GM18519 (cell line): Measurements from ENCODE around the gene RBL2.
"Not testable (repeated sequence)": the region's sequence is repeated elsewhere in the genome, so short reads cannot be mapped to it uniquely, and the experiment has no call there.

Experiments used
- ATAC-seq: cut with Tn5 transposase; IDR thresholded peaks from one replicate; pipeline ENCODE4 v1.9.1; 2021; ENCODE audit warnings: mild to moderate bottlenecking, moderate library complexity; ENCODE audit not compliant: unreplicated experiment, low FRiP score

RBL2 gene

GRCh38 chr16:53503991-53504663, 69.9 kb downstream of the RBL2 start:
- no peak for ATAC-seq

- ATAC-seq: no peak
These were observed 70.4 kb downstream of the RBL2 start for GRCh38 chr16:53504665-53505064.

- ATAC-seq: no peak
These were observed 72.0 kb downstream of the RBL2 start for GRCh38 chr16:53506254-53506653.

DNA sequence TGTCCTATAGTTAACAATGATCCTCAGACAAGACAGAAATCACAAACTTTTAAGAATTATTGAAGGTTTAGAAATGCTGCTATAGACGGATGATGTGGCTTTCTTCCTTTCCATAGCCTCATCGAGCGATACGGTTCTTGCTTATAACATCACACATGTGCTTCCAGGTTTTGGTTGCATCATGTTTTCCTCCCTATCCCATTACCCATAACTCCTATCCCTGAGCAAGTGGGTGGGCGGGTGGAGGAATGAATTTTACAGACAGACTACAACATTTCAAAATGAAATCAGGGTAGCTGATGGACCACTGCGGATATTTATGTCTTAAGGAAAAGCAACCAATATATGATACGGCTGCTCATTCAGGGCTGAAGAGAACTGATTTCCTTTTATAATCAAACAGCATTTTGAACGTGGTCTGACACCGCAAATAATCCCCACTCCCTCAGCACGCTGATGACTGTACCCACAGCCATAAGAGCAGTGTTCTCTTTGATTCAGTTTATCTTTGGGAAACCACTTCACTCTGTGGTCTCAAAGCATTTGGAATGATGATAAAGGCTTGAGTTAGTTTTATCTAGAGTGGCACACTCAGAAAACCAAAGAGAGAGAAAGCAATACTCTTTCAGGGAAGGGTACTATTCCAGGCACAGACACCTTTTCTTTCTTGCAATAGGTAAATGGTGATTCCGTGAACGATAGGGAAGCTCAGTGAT, 73.4 kb downstream of the RBL2 start:
- ATAC-seq: no peak

DNA sequence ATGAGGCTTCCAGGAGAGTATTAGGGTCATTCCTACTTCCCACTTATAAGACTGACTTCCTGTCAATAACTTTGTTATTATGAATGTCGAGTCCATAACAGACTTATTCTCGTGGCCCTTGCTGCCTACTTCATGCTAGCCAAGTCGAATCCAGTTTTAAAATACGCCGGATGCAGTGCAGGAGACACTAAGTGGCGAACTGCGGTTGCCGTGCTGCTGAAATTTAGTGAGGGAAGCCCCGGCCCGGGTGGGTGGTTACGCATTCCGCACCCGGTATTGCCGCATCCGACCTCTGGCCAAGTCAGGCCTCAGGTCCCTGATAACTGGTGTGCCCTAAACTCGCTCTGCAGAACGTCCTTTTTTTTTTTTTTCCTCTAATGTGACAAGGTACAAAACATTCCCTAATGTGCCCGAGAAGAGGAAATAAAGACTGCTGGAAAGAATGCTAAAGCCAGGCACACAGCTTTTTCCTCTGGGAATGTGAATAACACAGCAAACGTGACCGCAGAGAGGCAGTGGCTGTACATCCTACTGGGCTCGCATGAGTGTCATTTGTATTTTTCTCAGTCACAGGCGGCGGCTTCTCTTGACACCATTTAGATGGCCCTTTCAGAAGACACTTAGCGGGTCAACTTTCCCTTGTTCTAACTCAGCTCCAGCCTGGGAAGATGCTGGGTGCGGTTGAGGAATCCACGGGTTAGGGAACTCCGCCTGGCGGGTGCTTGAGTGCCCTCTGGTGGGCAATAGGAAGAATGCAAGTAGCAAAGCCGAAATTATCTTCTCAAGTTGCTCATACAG, 75.8 kb downstream of the RBL2 start:
- peak; percentile 45 for ATAC-seq

DNA sequence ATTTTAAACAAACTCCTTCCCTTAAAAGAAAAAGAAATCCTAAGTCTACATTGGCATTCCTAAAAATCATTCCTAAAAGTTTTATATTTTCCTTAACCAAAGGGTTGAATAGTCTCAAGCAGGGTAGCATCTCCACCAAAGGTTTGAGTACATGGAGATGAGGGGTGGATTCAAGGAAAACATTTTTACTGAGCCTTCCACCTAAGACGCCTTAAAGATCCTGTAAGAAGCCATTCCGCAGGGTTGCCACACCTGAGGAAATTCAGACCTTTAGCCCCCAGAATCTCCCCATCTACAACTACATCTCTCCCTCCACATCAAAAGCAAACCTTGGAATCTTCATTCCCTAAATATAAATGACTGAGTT, 76.4 kb downstream of the RBL2 start:
- ATAC-seq: no peak

DNA sequence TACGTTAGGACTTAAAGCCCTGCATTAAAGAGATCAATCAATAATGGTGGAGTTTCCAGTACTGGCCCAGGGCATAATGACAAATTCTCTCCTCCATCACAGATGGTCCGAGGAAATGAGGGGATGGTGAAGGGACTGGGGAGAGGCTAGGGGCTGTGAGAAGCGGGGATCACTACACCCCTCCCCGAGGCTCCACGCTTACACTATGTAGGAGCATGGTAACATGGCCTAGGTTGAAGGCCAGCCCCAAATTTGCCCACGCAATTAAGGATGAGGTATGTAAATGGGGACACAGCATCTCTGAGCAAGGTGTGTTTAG, 76.8 kb downstream of the RBL2 start:
- no peak for ATAC-seq

- ATAC-seq: no peak
These were observed 77.4 kb downstream of the RBL2 start for GRCh38 chr16:53511403-53512280.

DNA sequence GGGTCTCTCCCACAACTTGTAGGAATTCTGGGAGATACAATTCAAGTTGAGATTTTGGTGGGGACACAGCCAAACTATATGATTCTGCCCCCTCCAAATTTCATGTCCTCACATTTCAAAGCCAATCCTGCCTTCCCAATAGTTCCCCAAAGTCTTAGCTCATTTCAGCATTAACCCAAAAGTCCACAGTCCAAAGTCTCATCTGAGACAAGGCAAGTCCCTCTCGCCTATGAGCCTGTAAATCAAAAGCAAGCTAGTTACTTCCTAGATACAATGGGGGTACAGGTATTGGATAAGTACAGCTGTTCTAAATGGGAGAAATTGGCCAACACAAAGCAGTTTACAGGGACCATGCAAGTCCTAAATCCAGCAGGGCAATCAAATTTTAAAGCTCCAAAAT, 78.5 kb downstream of the RBL2 start:
- not testable (repeated sequence) for ATAC-seq

- no peak for ATAC-seq
These were observed 81.0 kb downstream of the RBL2 start for GRCh38 chr16:53515259-53515658.

- ATAC-seq: no peak
These were observed 81.5 kb downstream of the RBL2 start for GRCh38 chr16:53515811-53516210.

- ATAC-seq: no peak
These were observed 83.6 kb downstream of the RBL2 start for GRCh38 chr16:53517851-53518250.

DNA sequence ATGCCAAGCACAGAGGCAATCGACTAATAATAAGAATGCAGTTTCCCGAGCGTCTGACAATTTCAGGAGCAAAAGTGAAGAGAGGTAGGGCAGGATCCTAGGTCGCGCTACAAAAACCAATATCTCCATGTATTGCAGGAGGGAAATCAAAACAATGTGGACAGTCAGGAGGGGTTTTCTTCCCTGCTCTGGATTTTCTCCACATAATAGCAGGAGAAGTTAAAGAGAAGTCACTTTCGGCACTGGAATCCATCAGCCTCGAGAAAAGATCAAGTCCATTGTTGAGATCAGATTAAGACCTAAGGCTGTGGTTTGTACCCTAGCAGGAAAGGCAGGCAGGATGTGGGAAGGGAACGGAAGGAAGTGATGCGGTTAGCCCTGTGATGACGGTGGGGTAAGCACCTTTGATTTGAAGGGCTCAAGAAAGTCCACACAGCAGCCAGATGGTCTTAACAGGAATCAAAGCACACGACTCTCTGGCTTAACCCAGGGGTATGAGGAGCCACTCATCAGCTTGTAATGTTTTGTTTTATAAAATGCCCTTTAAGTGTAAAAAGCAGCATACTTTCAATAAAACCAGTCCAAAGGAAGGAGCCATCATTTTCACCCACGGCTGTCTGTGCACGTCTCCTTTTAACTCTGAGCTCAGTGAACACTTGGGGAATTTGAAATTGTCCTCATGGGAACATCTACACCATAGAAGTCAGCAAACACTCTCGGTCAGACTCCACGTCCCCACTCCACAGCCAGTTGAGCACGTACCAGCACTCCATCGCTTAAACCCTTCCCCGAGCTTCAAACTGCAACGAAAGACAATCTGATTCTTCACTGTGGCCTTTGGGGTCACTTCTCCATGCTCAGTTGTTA, 84.5 kb downstream of the RBL2 start:
- peak; percentile 96 for ATAC-seq

- no peak for ATAC-seq
These were observed 85.3 kb downstream of the RBL2 start for GRCh38 chr16:53519417-53520091.

- ATAC-seq: no peak
These were observed 89.0 kb downstream of the RBL2 start for GRCh38 chr16:53523126-53523804.

DNA sequence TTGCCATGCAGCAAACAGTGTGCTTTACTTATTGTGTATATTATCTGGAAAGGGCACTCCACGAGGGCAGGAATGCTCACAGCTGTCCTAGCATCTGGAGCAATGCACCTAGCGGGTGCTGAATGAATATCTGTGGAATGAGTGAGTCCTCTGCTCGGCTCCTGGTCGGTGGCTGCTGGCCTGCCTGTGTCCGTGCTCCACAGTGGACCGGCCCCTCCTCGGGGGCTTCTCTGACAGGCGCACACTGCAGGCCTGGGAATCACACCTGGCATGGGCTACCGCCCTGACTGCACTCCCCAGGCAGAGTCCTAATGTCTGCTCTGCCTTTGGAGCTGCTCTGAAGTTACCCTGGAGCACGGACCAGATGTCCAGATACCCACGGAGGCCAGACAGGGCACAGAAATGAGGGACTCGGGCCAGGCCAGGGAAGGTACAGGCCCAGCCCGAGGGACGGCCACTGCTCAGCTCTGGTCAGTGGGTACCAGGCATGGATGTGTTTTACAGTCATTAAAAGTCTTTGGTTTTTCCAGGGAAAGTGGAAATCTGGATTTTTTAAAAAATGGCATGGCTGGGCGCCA, 89.8 kb downstream of the RBL2 start:
- ATAC-seq: no peak

- ATAC-seq: no peak
These were observed 94.5 kb downstream of the RBL2 start for GRCh38 chr16:53528797-53529196.

GRCh38 chr16:53529513-53529912, 95.2 kb downstream of the RBL2 start:
- no peak for ATAC-seq
